ENCODE results near the gene CAT.
A peak's percentile ranks its signal among the peaks of the same experiment; 100 is the strongest.

- TF ChIP-seq CTCF (IDR thresholded peaks at IDR 0.05; ENCODE audit: insufficient read depth, low read length, poor library complexity, severe bottlenecking): peak; percentile 61
- TF ChIP-seq EZH2phosphoT487 (conservative IDR thresholded peaks at IDR 0.05; ENCODE audit: low read length): no peak
Measured at GRCh38 chr11:34512840-34513681, 74.3 kb downstream of the CAT start.
